Liver (tissue), 9 donors: ENCODE results near the gene RACGAP1. TPM values are rescaled to one million over a fixed set of nuclear protein-coding genes. Genes with fewer than 3 reads are reported as not detected.

Experiments used
- DNase-seq: peaks from one replicate; pipeline ENCODE4 v3.0.0-alpha.2; 2017; ENCODE audit warnings: low spot score
- H3K27ac ChIP-seq, 2 donors: one replicate each; pipeline ENCODE4 v1.7.0; 2013; ENCODE audit warnings: inconsistent platforms in 2 of 2, low read length in 2 of 2, control low read depth in 1 of 2, low read depth in 1 of 2, mild to moderate bottlenecking in 1 of 2
- H3K27me3 ChIP-seq, 4 donors: one replicate each; pipeline versions ENCODE4 v1.6.1 to v1.7.0; 2013; ENCODE audit warnings: low read length in 3 of 4, inconsistent platforms in 1 of 4, mild to moderate bottlenecking in 1 of 4, moderate library complexity in 1 of 4; ENCODE audit not compliant: control insufficient read depth in 4 of 4, insufficient read depth in 4 of 4
- H3K36me3 ChIP-seq, 4 donors: one replicate each; pipeline versions ENCODE4 v1.6.1 to v1.7.0; 2013; ENCODE audit warnings: low read length in 3 of 4, mild to moderate bottlenecking in 3 of 4, low read depth in 1 of 4, moderate library complexity in 1 of 4; ENCODE audit not compliant: control insufficient read depth in 4 of 4, insufficient read depth in 3 of 4
- H3K4me1 ChIP-seq, 4 donors: one replicate each; pipeline versions ENCODE4 v1.6.1 to v1.7.0; 2013; ENCODE audit warnings: low read length in 3 of 4, mild to moderate bottlenecking in 3 of 4, moderate library complexity in 1 of 4; ENCODE audit not compliant: control insufficient read depth in 4 of 4, insufficient read depth in 4 of 4
- H3K4me3 ChIP-seq, 3 donors: one replicate each; pipeline versions ENCODE4 v1.6.1 to v1.7.0; 2013; ENCODE audit warnings: low read length in 3 of 3, control low read depth in 1 of 3, low read depth in 1 of 3, mild to moderate bottlenecking in 1 of 3
- H3K9ac ChIP-seq, 2 donors: one replicate each; pipeline ENCODE4 v1.7.0; 2013; ENCODE audit warnings: low read length in 2 of 2, mild to moderate bottlenecking in 2 of 2, moderate library complexity in 2 of 2, control low read depth in 1 of 2, low read depth in 1 of 2
- H3K9me3 ChIP-seq, 4 donors: one replicate each; pipeline versions ENCODE4 v1.6.1 to v1.7.0; 2013; ENCODE audit warnings: low read length in 3 of 4; ENCODE audit not compliant: control insufficient read depth in 4 of 4
- CTCF ChIP-seq: fragments of 150-350 bp; IDR thresholded peaks from 2 replicates; pipeline ENCODE4 v1.5.1; 2017; ENCODE audit warnings: improper control_type of control experiment, low read depth, low read length; ENCODE audit not compliant: missing input control
- EGR1 ChIP-seq, 2 donors: IDR thresholded peaks; 2 replicates each; pipeline ENCODE4 v1.6.1; 2016 to 2018; ENCODE audit warnings: antibody characterized with exemption in 2 of 2, low read depth in 2 of 2
- FOXA1 ChIP-seq: IDR thresholded peaks from 2 replicates; pipeline ENCODE4 v1.6.1; 2016; ENCODE audit warnings: antibody characterized with exemption
- FOXA2 ChIP-seq: IDR thresholded peaks from 2 replicates; pipeline ENCODE4 v1.6.1; 2016; ENCODE audit warnings: antibody characterized with exemption
- GABPA ChIP-seq, 2 donors: IDR thresholded peaks in 1 of 2; conservative IDR thresholded peaks in 1 of 2; 2 replicates each; pipeline ENCODE4 v1.6.1; 2016; ENCODE audit warnings: antibody characterized with exemption in 2 of 2, mild to moderate bottlenecking in 1 of 2, moderate library complexity in 1 of 2
- HNF4A ChIP-seq, 2 donors: conservative IDR thresholded peaks; 2 replicates each; pipeline ENCODE4 v1.6.1; 2016; ENCODE audit warnings: antibody characterized with exemption in 2 of 2, mild to moderate bottlenecking in 2 of 2
- HNF4G ChIP-seq: IDR thresholded peaks from 2 replicates; pipeline ENCODE4 v1.6.1; 2016; ENCODE audit warnings: antibody characterized with exemption
- JUND ChIP-seq, 2 donors: IDR thresholded peaks; 2 replicates each; pipeline ENCODE4 v1.6.1; 2016; ENCODE audit warnings: antibody characterized with exemption in 2 of 2
- MAX ChIP-seq: IDR thresholded peaks from 2 replicates; pipeline ENCODE4 v1.6.1; 2016; ENCODE audit warnings: antibody characterized with exemption
- NR2F2 ChIP-seq: IDR thresholded peaks from 2 replicates; pipeline ENCODE4 v1.6.1; 2016; ENCODE audit warnings: antibody characterized with exemption
- RAD21 ChIP-seq, 2 donors: IDR thresholded peaks; 2 replicates each; pipeline ENCODE4 v1.6.1; 2016; ENCODE audit warnings: antibody characterized with exemption in 2 of 2, mild to moderate bottlenecking in 2 of 2
- REST ChIP-seq: IDR thresholded peaks from 2 replicates; pipeline ENCODE4 v1.6.1; 2016; ENCODE audit warnings: antibody characterized with exemption, mild to moderate bottlenecking
- RXRA ChIP-seq, 2 donors: IDR thresholded peaks; 2 replicates each; pipeline ENCODE4 v1.6.1; 2017 to 2018; ENCODE audit warnings: antibody characterized with exemption in 2 of 2, mild to moderate bottlenecking in 1 of 2
- SP1 ChIP-seq: IDR thresholded peaks from 2 replicates; pipeline ENCODE4 v1.6.1; 2018; ENCODE audit warnings: antibody characterized with exemption, mild to moderate bottlenecking
- TAF1 ChIP-seq: conservative IDR thresholded peaks from 2 replicates; pipeline ENCODE4 v1.6.1; 2016; ENCODE audit warnings: antibody characterized with exemption, mild to moderate bottlenecking
- YY1 ChIP-seq: IDR thresholded peaks from 2 replicates; pipeline ENCODE4 v1.6.1; 2016; ENCODE audit warnings: antibody characterized with exemption, mild to moderate bottlenecking
- WGBS: extraction: QIAGEN DNeasy Blood & Tissue Kit; methylation state at CpG from one replicate; pipeline ENCODE4 v1.1.7; 2013; 5-methylcytosine and 5-hydroxymethylcytosine counted together
- polyA plus RNA-seq, 2 donors: library from polyadenylated mRNA; stranded (reverse) in 1 of 2; unstranded in 1 of 2; fragments of 200-250 nt in 1 of 2; fragments of >200 nt in 1 of 2; fragmentation: Nextera tagmentation in 1 of 2; extraction: Ambion mirVana in 1 of 2; gene quantifications; one replicate each; pipeline versions ENCODE4 v1.2.1 to v1.2.3, GENCODE V29; 2013 to 2015
- total RNA-seq, 2 donors: library from RNA; depleted of rRNA; stranded (reverse); fragments of >200 nt; gene quantifications; one replicate each; pipeline ENCODE4 v1.2.3, GENCODE V29; 2014
- TF ChIP-seq, protein P1 (sequence below): IDR thresholded peaks from 2 replicates; pipeline ENCODE4 v1.6.1; 2016; ENCODE audit warnings: antibody characterized with exemption
- TF ChIP-seq, protein P2 (sequence below): IDR thresholded peaks from 2 replicates; pipeline ENCODE4 v1.6.1; 2016; ENCODE audit warnings: antibody characterized with exemption
- donor health status: healthy.
- donor health status: healthy.
- donor health status: healthy.
- donor health status: healthy.
- donor health status: healthy.

Gene RACGAP1
- total and polyA plus RNA-seq, 4 donors, result 1.0 to 38.3 (median 2.9) TPM

- H3K9ac ChIP-seq, result no peak overlapping the region
- peak in 1 of 2 donors; percentile 43 for TF ChIP-seq RAD21 (IDR thresholded peaks at IDR 0.05)
- TF ChIP-seq JUND (IDR thresholded peaks at IDR 0.05), result peak in 1 of 2 donors; percentile 69
- TF ChIP-seq CTCF, result no peak
- TF ChIP-seq RXRA (IDR thresholded peaks at IDR 0.05), result peak; percentile 66 to 86
- TF ChIP-seq FOXA1, result peak; percentile 45
- TF ChIP-seq REST, result peak; percentile 41
- no peak for TF ChIP-seq NR2F2
- TF ChIP-seq MAX, result peak; percentile 81
- TF ChIP-seq YY1, result peak; percentile 90
- TF ChIP-seq EGR1 (IDR thresholded peaks at IDR 0.05; ENCODE audit: low read depth in 2 of 2), result no peak
- TF ChIP-seq SP1, result peak; percentile 93
- peak; percentile 63 for TF ChIP-seq FOXA2
- no peak for TF ChIP-seq TAF1
- peak; percentile 81 to 88 for TF ChIP-seq HNF4A (conservative IDR thresholded peaks at IDR 0.05)
- peak in 1 of 2 donors; percentile 56 for TF ChIP-seq GABPA (IDR thresholded peaks at IDR 0.05 in 1 of 2, conservative IDR thresholded peaks at IDR 0.05 in 1 of 2)
- TF ChIP-seq, protein P1, sequence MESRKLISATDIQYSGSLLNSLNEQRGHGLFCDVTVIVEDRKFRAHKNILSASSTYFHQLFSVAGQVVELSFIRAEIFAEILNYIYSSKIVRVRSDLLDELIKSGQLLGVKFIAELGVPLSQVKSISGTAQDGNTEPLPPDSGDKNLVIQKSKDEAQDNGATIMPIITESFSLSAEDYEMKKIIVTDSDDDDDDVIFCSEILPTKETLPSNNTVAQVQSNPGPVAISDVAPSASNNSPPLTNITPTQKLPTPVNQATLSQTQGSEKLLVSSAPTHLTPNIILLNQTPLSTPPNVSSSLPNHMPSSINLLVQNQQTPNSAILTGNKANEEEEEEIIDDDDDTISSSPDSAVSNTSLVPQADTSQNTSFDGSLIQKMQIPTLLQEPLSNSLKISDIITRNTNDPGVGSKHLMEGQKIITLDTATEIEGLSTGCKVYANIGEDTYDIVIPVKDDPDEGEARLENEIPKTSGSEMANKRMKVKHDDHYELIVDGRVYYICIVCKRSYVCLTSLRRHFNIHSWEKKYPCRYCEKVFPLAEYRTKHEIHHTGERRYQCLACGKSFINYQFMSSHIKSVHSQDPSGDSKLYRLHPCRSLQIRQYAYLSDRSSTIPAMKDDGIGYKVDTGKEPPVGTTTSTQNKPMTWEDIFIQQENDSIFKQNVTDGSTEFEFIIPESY, result no peak
- TF ChIP-seq, protein P2, sequence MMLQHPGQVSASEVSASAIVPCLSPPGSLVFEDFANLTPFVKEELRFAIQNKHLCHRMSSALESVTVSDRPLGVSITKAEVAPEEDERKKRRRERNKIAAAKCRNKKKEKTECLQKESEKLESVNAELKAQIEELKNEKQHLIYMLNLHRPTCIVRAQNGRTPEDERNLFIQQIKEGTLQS, result no peak
- peak; percentile 29 for TF ChIP-seq HNF4G
- peaks cover 12 to 31% (median 22%) of the 10 kb centered on the region in 4 donors for H3K4me1 ChIP-seq
- H3K27me3 ChIP-seq, result peaks cover 0 to 5% (median 1%) of the 10 kb centered on the region in 4 donors
- no peak for DNase-seq
- H3K4me3 ChIP-seq, result no peak overlapping the region
- no peaks in the 10 kb centered on the region for H3K36me3 ChIP-seq
- H3K9me3 ChIP-seq, result no peaks in the 10 kb centered on the region
- WGBS, result 57% methylated on average over 21 of the region's 21 CpGs
- peak overlapping the region in 1 of 2 donors; percentile 6 for H3K27ac ChIP-seq
Measured at GRCh38 chr12:49962861-49963765, 62.2 kb downstream of the RACGAP1 start.
